GM20000 (cell line): ENCODE data around the gene PAK4.

ENCODE experiments used
- DNase-seq: peaks from one replicate; pipeline ENCODE4 v3.0.0; 2012; ENCODE audit warnings: low spot score
- CTCF ChIP-seq: IDR thresholded peaks from 2 replicates; pipeline ENCODE4 v1.5.1; 2012; ENCODE audit warnings: mild to moderate bottlenecking, control low read depth; ENCODE audit errors: extremely low read depth, missing control alignments

Gene PAK4

GRCh38 chr19:39145180-39145953 lies 19.8 kb downstream of the PAK4 start:
- no peak for TF ChIP-seq CTCF
- DNase-seq = no peak

DNA sequence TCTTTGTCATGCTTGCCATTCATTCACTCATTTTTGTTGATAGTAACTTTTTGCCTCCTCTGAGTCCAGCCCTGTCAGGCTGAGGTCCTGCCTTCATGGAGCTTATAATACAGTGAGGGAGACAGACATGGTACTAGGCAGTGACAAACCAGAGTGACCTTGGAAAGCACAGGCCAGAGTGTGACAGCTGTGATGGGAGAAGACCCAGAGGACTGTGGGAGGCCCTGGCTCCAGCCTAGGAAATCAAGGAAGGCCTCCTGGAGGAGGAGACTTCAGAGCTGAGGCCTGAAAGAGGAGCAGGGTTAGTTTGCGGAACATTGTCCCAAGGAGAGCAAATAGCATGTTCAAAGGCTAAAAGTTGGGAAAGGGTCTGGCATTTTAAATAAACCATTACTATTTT lies 20.5 kb downstream of the PAK4 start:
- TF ChIP-seq CTCF = no peak
- DNase-seq = no peak

- no peak for TF ChIP-seq CTCF
- no peak for DNase-seq
These were observed 21.3 kb downstream of the PAK4 start for GRCh38 chr19:39146686-39147450.

DNA sequence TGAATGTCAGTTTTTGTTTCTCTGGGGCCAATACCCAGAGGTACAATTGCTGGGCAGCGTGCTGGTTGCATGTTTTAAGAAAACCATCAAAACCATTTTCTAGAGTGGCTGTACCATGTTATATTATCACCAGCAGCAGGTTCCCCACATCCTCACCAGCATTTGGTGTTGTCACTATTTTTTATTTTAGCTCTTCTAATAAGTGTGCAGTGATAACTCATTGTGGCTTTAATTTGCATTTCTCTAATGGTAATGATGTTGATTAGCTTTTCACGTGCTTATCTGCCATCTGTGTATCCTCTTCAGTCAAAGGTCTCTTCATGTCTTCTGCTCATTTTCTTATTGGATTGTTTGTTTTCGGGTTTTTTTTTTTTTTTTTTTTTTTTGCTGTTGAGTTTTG lies 21.9 kb downstream of the PAK4 start:
- no peak for TF ChIP-seq CTCF
- DNase-seq = no peak

DNA sequence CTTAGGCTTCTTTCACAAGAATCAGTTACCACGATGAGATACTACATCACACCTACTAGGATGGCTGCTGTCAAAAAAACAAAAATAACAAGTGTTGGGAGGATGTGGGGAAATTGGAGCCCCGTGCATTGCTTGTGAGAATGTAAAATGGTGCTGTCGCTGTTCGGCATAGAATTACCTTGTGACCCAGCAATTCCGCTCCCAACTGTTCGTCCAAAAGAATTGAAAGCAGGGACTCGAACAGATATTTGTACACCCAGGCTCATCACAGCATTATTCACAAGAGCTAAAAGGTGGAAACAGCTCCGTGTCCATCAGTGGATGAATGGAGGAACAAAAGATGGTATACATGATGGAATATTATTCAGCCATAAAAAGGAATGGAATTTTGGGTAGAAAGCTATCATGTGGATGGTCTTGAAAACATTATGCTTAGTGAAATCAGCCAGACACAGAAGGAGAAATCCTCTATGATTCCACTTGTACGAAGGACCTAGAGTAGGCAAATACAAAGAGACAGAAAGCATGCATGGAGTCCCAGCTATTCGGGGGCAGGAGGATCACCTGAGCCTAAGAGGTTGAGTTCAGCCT lies 23.4 kb downstream of the PAK4 start:
- TF ChIP-seq CTCF = no peak

DNA sequence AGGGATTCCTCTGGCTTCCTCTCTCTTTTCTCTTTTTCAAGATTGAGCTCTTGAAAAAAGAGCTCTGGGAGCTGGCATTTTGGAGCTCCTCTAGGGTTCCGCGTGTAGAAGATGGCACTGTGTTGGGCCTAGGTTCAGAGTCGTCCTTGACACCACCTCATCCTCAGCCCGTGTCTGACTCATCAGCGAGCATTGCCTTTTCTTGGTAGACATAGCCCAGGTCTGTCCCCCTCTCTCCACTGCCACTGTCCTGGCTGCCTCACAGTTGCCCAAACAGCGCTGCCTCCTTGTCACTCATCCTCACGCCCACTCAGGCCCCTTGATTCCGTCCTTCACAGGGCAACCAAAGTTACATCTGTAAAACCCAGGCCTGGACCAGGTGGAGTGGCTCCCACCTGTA lies 24.6 kb downstream of the PAK4 start:
- no peak for TF ChIP-seq CTCF
- no peak for DNase-seq

More for the DNA sequence above, 23.4 kb downstream of the PAK4 start:
- no peak for DNase-seq
